RWPE1 (cell line): ENCODE data around the gene MYLIP.

ENCODE experiments used
- CTCF ChIA-PET: fragments of 350-600 bp; sonication (Branson Sonifier 250); formaldehyde crosslinking; extraction: SDS; loops from one replicate; lab custom pipeline; 2021; lab: Yijun Ruan, JAX
- POLR2A ChIA-PET: fragments of 400-600 bp; formaldehyde crosslinking; extraction: SDS; loops from one replicate; lab custom pipeline; 2020; ENCODE audit warnings: antibody characterized with exemption; ENCODE audit not compliant: low non-redundant PET; lab: Yijun Ruan, JAX
- DNase-seq: peaks from one replicate; pipeline ENCODE4 v3.0.0; 2012; ENCODE audit warnings: low spot score
- H3K27ac ChIP-seq: fragments of 450-650 bp; 2 replicates; pipeline ENCODE4 v1.5.1; 2017
- CTCF ChIP-seq: fragments of 450-650 bp; conservative IDR thresholded peaks from 2 replicates; pipeline ENCODE4 v1.5.1; 2017; ENCODE audit warnings: low read depth, mild to moderate bottlenecking

MYLIP gene

GRCh38 chr6:16109659-16110305 lies 19.1 kb upstream of the MYLIP start:
- ChIA-PET CTCF (no interaction called here), POLR2A (no interaction called here)
- no peak for DNase-seq
- H3K27ac ChIP-seq, result no peak overlapping the region
- no peak for TF ChIP-seq CTCF

GRCh38 chr6:16118825-16119224 lies 10.1 kb upstream of the MYLIP start:
- ChIA-PET CTCF (interaction anchor here (2.1 kb wide), 1 partner anchor 10 kb away, joined by 5 read pairs; the partner anchor contains the start of gene MYLIP), POLR2A (no interaction called here)
- H3K27ac ChIP-seq, result no peak overlapping the region
- no peak for TF ChIP-seq CTCF
- DNase-seq, result no peak

GRCh38 chr6:16121339-16121738 lies 7.5 kb upstream of the MYLIP start:
- no peak for TF ChIP-seq CTCF
- CTCF ChIA-PET, result interaction anchor here (1.1 kb wide), 1 partner anchor 430 kb away, joined by 3 read pairs; no protein-coding TSS in a partner anchor

GRCh38 chr6:16122197-16122596 lies 6.7 kb upstream of the MYLIP start:
- no peak for DNase-seq
- no peak overlapping the region for H3K27ac ChIP-seq
- TF ChIP-seq CTCF, result no peak
- ChIA-PET POLR2A (no interaction called here), CTCF (interaction anchor here (1.1 kb wide), 1 partner anchor 431 kb away, joined by 3 read pairs; no protein-coding TSS in a partner anchor)

More at GRCh38 chr6:16121339-16121738, 7.5 kb upstream of the MYLIP start:
- no peak for DNase-seq
- no peak overlapping the region for H3K27ac ChIP-seq
- POLR2A ChIA-PET, result no interaction called here

- ChIA-PET POLR2A (interaction anchor here (0.6 kb wide), 1 partner anchor 12 kb away, joined by 5 read pairs; no protein-coding TSS in a partner anchor), CTCF (interaction anchor here (0.6 to 1.0 kb wide), 4 partner anchors 11 to 433 kb away, joined by 3 to 10 read pairs (median 4); no protein-coding TSS in a partner anchor)
- TF ChIP-seq CTCF, result no peak
- DNase-seq, result no peak
- H3K27ac ChIP-seq, result no peak overlapping the region
These were observed 4.4 kb upstream of the MYLIP start for GRCh38 chr6:16124198-16125180.

- H3K27ac ChIP-seq, result no peak overlapping the region
- no peak for TF ChIP-seq CTCF
- ChIA-PET POLR2A (no interaction called here), CTCF (interaction anchor here (3.4 kb wide), 1 partner anchor 434 kb away, joined by 18 read pairs; no protein-coding TSS in a partner anchor)
- DNase-seq, result no peak
These were observed 2.8 kb upstream of the MYLIP start for GRCh38 chr6:16126056-16126455.
